NCI-H82 treated with DMSO at 0.1 percent for 48 hours (cell line): ENCODE results near the gene FYTTD1.

ENCODE experiments used
- DNase-seq: peaks from one replicate; lab custom pipeline; 2025; ENCODE audit not compliant: unreplicated experiment; lab: John Stamatoyannopoulos, UW

Gene FYTTD1

GRCh38 chr3:197791892-197792647, 42.4 kb downstream of the FYTTD1 start:
- DNase-seq = no peak

GRCh38 chr3:197793247-197793646, 43.6 kb downstream of the FYTTD1 start:
- DNase-seq = no peak

DNA sequence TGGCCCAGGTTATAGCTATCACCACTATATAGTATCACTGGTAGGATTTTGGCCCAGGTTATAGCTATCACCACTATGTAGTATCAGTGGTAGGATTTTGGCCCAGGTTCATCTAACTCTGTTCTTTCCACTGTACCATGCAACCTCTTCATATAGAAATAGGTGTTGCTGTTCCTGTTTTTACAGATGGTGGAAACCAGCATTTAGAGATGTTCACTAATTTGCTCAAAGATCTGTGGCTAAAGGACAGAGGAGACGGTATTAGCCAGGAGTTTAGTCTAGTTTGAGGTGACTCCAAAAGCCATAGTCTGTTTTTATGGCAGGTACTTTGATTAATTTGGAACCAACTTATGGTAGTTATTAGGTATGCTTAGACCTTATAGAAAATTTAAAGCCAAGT, 44.4 kb downstream of the FYTTD1 start:
- DNase-seq = no peak

DNA sequence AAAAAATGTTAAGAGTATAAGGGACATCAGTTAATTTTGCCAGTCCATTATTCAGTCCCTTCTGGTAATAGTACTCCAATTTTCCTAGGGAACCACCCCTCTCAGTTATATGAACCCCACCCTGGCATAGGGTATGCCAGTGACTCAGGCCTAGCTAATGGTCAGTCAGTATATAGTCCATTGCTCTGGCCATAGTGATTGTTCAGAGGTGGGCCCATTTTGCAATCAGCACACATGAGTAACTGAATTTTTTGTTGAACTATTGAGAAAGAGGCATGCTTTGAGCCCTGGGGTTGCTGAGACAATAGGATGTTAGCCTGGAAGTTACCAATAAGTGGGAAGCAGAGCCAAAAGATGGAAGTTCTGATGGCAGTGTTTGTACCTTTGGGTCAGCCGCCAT, 45.5 kb downstream of the FYTTD1 start:
- no peak for DNase-seq

GRCh38 chr3:197796087-197796486, 46.4 kb downstream of the FYTTD1 start:
- no peak for DNase-seq

GRCh38 chr3:197798863-197799262, 49.2 kb downstream of the FYTTD1 start:
- DNase-seq = no peak

DNA sequence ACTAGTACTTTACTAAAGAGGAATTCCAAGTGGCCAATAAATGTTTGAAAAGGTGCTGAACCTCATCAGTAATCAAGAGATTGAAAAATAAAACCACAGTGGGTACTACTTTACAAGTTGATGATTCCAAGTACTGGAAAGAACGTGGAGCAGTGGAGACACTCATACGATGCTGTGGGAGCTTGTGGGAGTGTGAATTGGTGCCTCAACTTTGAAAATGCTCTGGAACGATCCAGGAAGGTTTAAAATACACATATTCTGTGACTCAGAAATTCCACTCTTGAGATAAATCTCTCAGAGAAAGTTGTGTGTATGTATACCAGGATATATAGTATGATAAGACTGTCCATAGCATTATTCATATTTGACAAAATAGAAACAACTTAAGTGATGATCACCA, 50.7 kb downstream of the FYTTD1 start:
- no peak for DNase-seq

DNA sequence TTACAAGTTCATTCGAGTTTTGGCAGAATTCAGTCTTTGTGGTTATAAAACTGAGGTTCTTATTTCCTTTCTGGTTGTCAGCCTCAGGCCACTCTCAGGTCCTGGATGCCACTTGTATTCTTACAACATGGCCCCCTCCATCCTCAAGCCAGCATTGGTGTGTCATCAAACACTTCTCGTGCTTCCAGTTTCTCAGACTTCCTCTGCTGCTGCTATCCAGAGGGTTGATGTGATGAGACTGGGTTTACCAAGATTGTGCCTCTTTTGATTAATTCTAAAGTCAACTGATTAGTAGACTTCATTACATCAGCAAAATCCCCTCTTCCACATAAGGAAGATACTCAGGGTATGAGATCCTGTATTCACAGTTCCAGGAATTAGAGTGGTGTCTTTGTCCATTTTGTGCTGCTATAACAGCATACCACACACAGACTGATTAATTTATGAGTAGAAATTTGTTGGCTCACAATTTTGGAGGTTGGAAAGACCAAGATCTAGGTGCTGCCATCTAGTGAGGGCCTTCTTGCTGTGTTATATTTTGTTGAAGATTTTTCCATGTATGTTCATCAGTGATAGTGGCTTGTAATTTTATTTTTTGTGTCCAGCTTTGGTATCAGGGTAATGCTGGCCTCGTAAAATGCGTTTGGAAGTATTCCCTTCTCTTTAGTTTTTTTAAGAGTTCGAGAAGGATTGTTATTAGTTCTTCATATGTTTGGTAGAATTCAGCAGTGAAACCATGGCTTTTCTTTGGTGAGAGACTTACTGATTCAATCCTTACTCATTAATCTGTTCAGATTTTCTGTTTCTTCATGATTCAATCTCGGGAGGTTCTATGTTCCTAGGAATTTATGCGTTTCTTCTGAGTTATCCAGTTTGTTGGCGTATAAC, 52.5 kb downstream of the FYTTD1 start:
- DNase-seq = no peak

DNA sequence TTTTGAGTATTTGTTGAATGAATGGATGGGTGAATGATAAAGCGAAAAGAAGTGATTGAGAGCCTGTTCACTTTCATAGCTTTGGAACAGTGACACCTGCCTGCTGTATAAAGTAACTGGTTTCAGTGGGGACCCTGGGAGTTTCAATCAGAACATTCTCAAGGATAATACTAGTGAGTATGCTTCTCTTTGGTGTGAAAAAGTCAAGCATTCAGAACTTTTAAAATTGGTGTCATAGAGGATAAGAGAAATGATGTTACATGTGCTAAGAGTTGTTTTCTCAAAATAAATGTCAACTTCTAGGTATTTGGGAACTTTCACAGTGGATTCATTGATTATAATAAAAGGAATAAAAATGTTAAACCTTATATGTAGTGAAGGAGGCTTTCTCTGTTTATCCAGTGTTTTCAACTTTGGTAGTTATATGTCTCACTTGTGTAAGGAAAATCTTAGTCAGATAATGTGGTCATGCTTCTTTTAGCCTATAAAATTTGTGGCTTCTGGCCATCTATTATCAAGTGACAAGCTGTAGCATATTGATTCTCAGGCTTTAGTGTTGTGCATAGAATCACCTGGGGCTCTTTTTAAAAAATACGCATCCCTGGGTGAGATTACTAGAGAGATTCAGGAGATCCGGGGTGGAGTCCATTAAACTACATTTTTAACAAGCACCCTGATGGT, 53.2 kb downstream of the FYTTD1 start:
- DNase-seq = no peak

DNA sequence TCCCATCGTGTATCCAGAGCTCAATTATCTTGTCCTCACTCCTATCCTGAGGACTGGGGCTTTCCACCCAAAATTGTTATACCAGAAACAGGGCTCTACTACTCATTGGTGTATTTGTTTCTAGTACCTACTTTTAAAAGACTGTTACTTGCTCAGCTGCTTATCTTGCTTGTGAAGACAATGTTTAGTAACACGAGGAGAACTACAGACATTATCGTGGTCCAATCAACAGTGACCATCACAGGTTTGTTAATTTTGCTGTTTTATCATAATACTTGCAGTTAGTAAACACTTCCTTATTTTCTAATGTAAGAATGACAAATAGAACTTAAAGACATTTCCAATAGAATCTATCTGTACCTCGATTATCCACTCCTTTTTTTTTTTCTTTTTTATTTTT, 54.8 kb downstream of the FYTTD1 start:
- no peak for DNase-seq

GRCh38 chr3:197807969-197808587, 58.4 kb downstream of the FYTTD1 start:
- DNase-seq = no peak

DNA sequence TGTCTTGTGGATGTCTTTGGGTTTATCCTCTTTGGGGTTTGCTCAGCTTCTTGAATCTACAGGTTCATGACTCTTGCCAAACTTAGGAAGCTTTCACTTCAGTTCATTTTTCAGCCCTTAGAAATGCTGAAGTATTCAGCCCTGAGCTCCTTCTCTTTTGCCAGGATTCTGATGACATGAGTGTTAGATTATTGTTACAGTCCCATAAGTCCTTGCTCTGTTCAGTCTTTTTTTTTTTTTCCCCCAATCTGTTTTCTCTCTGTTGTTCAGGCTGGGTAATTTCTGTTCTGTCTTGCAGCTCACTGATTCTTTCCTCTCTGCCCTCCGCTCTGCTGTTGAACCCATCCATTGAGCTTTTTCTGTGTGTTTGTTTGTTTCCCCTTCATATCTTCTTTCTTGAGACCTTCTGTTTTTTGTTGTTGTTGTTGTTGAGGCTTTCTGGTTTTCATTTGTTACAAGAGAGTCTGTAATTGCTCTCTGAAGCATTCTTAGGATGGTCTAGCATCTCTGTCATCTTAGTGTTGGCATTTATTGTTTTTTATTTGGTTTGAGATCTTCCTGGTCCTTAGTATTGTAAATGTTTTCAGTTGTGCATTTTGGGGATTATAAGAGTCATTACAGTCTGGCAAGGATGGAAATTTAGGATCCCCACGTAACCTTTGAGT, 59.8 kb downstream of the FYTTD1 start:
- DNase-seq = no peak

DNA sequence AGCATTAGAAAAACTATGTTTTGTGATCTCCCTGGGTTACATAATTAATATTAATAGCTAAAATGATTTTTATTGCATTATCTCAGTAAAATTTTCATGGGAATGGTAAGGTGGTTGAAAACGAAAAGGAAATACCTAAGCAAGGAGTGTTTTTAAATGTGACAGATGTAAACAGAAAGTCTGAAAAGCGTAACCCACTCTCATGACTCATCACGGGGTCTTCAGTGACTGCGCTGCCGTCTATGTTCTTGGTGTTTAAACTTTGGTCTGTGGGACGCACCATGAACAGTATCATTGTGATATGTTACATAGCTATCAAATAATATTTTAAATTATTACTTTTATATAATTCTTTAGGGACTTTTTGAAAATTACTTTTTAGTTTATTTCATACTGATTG, 61.2 kb downstream of the FYTTD1 start:
- no peak for DNase-seq

DNA sequence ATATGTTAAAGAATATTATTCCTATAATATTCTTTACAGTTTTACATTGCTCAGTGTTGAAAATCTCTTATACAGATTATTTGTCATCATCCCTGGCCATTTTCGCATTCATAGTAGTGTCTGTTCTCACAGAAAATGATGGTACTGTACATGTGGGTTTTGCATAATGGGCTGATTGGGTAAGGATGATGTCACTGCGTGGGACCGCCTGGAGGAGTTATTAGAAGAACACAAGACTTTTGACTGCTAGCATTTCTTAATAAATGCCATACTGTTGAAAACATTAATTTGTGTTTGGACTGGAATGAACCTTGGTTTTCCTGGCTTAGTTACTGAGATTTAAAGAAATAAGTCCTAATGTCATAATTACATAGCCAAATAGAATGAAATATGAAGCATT, 61.7 kb downstream of the FYTTD1 start:
- DNase-seq = no peak

DNA sequence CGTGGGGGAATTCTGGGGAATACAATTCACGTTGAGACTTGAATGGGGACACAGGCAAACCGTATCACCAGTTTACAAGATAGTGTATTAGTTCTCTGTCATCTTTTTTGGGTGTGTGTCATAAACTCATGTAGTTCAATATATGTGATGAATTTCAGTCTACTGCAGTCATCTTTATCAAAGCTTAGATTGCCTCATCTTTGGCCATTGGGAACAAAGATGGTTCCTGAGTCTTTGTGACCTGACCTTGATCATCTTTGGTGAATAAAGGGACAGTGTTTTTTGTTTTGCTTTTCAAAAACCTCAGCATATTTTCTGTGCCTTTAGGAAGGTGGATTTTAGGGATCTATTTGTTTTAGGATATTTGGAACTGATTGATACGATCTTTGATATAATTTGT, 64.7 kb downstream of the FYTTD1 start:
- DNase-seq = no peak

GRCh38 chr3:197820550-197821335, 71.1 kb downstream of the FYTTD1 start:
- no peak for DNase-seq

DNA sequence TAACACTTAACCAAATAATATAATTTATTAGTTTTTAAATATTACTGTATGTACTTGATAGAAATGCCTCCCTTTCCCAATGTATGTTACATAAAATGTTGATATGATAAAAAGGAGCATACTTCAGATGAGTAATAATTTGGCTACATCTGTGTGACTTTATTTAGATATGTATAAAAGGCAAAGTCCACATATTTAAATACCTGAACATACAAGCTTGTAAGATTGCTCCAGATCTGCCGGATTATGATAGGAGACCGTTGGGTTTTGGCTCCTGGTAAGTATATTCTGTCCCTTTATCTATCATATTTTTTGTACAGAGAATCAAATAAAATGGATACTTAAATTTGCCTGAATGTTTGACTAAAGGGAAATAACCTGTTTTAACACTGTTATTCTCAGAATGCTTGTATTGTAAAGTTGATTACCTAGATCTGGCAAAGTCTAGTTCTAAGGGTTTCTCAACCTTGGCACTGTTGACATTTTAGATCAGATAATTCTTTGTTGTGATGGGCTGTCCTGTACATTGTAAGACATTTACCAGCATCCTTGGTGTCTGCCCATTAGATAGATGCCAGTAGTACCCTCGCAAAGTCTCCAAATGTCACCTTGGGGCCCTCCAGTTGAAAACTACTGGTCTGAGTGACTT, 79.8 kb downstream of the FYTTD1 start:
- no peak for DNase-seq

GRCh38 chr3:197830308-197830966, 80.8 kb downstream of the FYTTD1 start:
- DNase-seq = no peak

GRCh38 chr3:197830967-197831313, 81.3 kb downstream of the FYTTD1 start:
- no peak for DNase-seq
